ENCODE data around the gene MAPK9.

MAPK9 gene

DNA sequence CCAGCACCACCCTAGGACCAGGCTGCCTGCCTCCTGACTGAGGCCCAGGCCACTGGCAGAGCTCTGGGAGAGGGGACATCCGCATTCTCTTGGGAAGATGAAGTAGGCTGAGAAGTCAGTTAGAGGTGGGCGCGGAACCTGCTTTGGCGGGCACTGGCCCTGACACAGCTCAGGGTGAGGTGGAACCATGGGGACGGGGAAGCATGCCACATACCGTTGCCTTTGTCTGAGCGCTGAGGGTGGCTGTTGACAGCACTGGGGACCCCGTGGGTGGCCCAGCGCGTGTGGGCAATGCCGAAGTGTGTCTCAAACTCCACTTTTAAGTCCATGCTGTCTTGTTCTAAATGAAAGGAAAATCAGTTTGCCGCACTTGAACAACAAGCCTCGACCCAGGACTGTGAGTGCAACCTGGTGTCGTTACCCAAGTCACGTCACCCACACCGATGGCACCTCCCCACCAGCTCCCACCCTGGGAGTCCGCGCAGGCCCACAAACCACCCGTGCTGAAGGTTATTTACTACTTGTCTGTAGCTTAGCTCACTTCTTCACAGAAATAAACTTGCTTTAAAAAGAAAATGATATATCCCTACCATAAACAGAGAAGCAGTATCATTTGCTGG, 43.8 kb upstream of the MAPK9 start:
- no peak overlapping the region for H3K9ac ChIP-seq (ENCODE audit: low read depth, low read length, poor library complexity, severe bottlenecking)
- no peaks in the 10 kb centered on the region for H3K36me3 ChIP-seq (ENCODE audit: insufficient read depth, low read length)
- H3K9me3 ChIP-seq (ENCODE audit: insufficient read depth, low read depth, low read length) = no peaks in the 10 kb centered on the region
- no peak overlapping the region for H3K4me3 ChIP-seq (ENCODE audit: low read length, poor library complexity, severe bottlenecking)
- TF ChIP-seq EZH2phosphoT487 (IDR thresholded peaks at IDR 0.05; ENCODE audit: borderline replicate concordance) = no peak
- TF ChIP-seq, protein P1, sequence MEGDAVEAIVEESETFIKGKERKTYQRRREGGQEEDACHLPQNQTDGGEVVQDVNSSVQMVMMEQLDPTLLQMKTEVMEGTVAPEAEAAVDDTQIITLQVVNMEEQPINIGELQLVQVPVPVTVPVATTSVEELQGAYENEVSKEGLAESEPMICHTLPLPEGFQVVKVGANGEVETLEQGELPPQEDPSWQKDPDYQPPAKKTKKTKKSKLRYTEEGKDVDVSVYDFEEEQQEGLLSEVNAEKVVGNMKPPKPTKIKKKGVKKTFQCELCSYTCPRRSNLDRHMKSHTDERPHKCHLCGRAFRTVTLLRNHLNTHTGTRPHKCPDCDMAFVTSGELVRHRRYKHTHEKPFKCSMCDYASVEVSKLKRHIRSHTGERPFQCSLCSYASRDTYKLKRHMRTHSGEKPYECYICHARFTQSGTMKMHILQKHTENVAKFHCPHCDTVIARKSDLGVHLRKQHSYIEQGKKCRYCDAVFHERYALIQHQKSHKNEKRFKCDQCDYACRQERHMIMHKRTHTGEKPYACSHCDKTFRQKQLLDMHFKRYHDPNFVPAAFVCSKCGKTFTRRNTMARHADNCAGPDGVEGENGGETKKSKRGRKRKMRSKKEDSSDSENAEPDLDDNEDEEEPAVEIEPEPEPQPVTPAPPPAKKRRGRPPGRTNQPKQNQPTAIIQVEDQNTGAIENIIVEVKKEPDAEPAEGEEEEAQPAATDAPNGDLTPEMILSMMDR (conservative IDR thresholded peaks at IDR 0.05; ENCODE audit: low read length) = no peak
- no peaks in the 10 kb centered on the region for H3K9me2 ChIP-seq (replicated peaks; ENCODE audit: low read depth, low read length)
- H2AFZ ChIP-seq (ENCODE audit: low read length) = no peak overlapping the region
- H3K4me2 ChIP-seq (ENCODE audit: low read depth, low read length, poor library complexity, severe bottlenecking) = no peak overlapping the region
- no peaks in the 10 kb centered on the region for H3K79me2 ChIP-seq (ENCODE audit: insufficient read depth, low read length)
- no peaks in the 10 kb centered on the region for H3K4me1 ChIP-seq (ENCODE audit: insufficient read depth, low read length, poor library complexity, severe bottlenecking)
- H3F3A ChIP-seq (ENCODE audit: low read depth) = no peaks in the 10 kb centered on the region
- no peaks in the 10 kb centered on the region for H4K20me1 ChIP-seq (ENCODE audit: insufficient read depth, low read length, poor library complexity, severe bottlenecking)
- H3K27me3 ChIP-seq (ENCODE audit: insufficient read depth, low read length, poor library complexity, severe bottlenecking) = no peaks in the 10 kb centered on the region

GRCh38 chr5:180334751-180335613, 43.1 kb upstream of the MAPK9 start:
- no peak overlapping the region for H3K4me2 ChIP-seq (ENCODE audit: low read depth, low read length, poor library complexity, severe bottlenecking)
- no peaks in the 10 kb centered on the region for H3K9me2 ChIP-seq (replicated peaks; ENCODE audit: low read depth, low read length)
- no peak overlapping the region for H3K9ac ChIP-seq (ENCODE audit: low read depth, low read length, poor library complexity, severe bottlenecking)
- no peak overlapping the region for H2AFZ ChIP-seq (ENCODE audit: low read length)
- H3K4me3 ChIP-seq (ENCODE audit: low read length, poor library complexity, severe bottlenecking) = no peak overlapping the region
- H3K27me3 ChIP-seq (ENCODE audit: insufficient read depth, low read length, poor library complexity, severe bottlenecking) = no peaks in the 10 kb centered on the region
- H3K36me3 ChIP-seq (ENCODE audit: insufficient read depth, low read length) = no peaks in the 10 kb centered on the region
- no peaks in the 10 kb centered on the region for H3K4me1 ChIP-seq (ENCODE audit: insufficient read depth, low read length, poor library complexity, severe bottlenecking)
- TF ChIP-seq EZH2phosphoT487 (IDR thresholded peaks at IDR 0.05; ENCODE audit: borderline replicate concordance) = no peak
- TF ChIP-seq, protein P1 (conservative IDR thresholded peaks at IDR 0.05; ENCODE audit: low read length) = no peak
- no peaks in the 10 kb centered on the region for H3K79me2 ChIP-seq (ENCODE audit: insufficient read depth, low read length)
- H4K20me1 ChIP-seq (ENCODE audit: insufficient read depth, low read length, poor library complexity, severe bottlenecking) = no peaks in the 10 kb centered on the region
- H3F3A ChIP-seq (ENCODE audit: low read depth) = no peaks in the 10 kb centered on the region
- no peaks in the 10 kb centered on the region for H3K9me3 ChIP-seq (ENCODE audit: insufficient read depth, low read depth, low read length)

- no peak for TF ChIP-seq EZH2phosphoT487 (IDR thresholded peaks at IDR 0.05; ENCODE audit: borderline replicate concordance)
- TF ChIP-seq, protein P1 (conservative IDR thresholded peaks at IDR 0.05; ENCODE audit: low read length) = no peak
- Histone ChIP-seq H4K20me1 (ENCODE audit: insufficient read depth, low read length, poor library complexity, severe bottlenecking) (no peaks in the 10 kb centered on the region), H3K27me3 (ENCODE audit: insufficient read depth, low read length, poor library complexity, severe bottlenecking) (no peaks in the 10 kb centered on the region), H3K4me3 (ENCODE audit: low read length, poor library complexity, severe bottlenecking) (no peak overlapping the region), H3K36me3 (ENCODE audit: insufficient read depth, low read length) (no peaks in the 10 kb centered on the region), H3K9ac (ENCODE audit: low read depth, low read length, poor library complexity, severe bottlenecking) (no peak overlapping the region), H3K4me1 (ENCODE audit: insufficient read depth, low read length, poor library complexity, severe bottlenecking) (no peaks in the 10 kb centered on the region), H3K79me2 (ENCODE audit: insufficient read depth, low read length) (no peaks in the 10 kb centered on the region), H3K9me2 (replicated peaks; ENCODE audit: low read depth, low read length) (no peaks in the 10 kb centered on the region), H2AFZ (ENCODE audit: low read length) (no peak overlapping the region), H3K4me2 (ENCODE audit: low read depth, low read length, poor library complexity, severe bottlenecking) (no peak overlapping the region), H3F3A (ENCODE audit: low read depth) (no peaks in the 10 kb centered on the region), H3K9me3 (ENCODE audit: insufficient read depth, low read depth, low read length) (no peaks in the 10 kb centered on the region)
Measured at GRCh38 chr5:180334176-180334575, 42.3 kb upstream of the MAPK9 start.

Measured in Loucy (cell line).